C4-2B (cell line): Measurements from ENCODE around the gene VTI1A.
"Not testable (repeated sequence)": the region's sequence is repeated elsewhere in the genome, so short reads cannot be mapped to it uniquely, and the experiment has no call there.

Source experiments
- CTCF ChIP-seq: fragments of 450-650 bp; conservative IDR thresholded peaks from 2 replicates; pipeline ENCODE4 v1.5.1; 2017; ENCODE audit warnings: mild to moderate bottlenecking
- ZFX ChIP-seq: fragments of 450-650 bp; IDR thresholded peaks from 2 replicates; pipeline ENCODE4 v1.6.1; 2017

DNA sequence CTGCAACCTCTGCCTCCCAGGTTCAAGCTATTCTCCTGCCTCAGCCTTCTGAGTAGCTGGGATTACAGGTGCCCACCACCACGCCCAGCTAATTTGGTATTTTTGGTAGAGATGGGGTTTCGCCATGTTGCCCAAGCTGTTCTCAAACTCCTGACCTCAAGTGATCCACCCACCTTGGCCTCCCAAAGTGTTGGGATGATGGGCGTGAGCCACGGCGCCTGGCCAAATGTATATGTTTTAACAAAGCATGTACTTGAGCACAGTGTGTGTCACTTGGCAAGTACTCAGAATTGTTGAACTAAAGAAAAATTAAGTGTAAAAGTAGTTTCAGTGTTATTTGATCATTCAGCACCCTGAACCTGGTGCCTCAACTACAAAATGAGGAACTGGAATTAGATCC, 17.1 kb downstream of the VTI1A start:
- not testable (repeated sequence) for TF ChIP-seq CTCF, ZFX
